DOHH2 (cell line): ENCODE measurements around the gene PITPNM3.

ENCODE experiments used
- H3F3A ChIP-seq: fragments of 200-600 bp; sonication (generic), shearing (Covaris generic); 2 replicates; pipeline ENCODE4 v1.6.0; 2016; ENCODE audit warnings: antibody characterized with exemption, mild to moderate bottlenecking; ENCODE audit not compliant: control insufficient read depth, insufficient read depth
- H3K27ac ChIP-seq: fragments of 200-600 bp; sonication (generic); 2 replicates; pipeline ENCODE4 v1.5.1; 2014; ENCODE audit warnings: low read depth, mild to moderate bottlenecking, low read length, moderate library complexity
- H3K27me3 ChIP-seq: fragments of 200-600 bp; sonication (generic); 2 replicates; pipeline ENCODE4 v1.6.1; 2014; ENCODE audit warnings: mild to moderate bottlenecking, low read length, mixed read lengths; ENCODE audit not compliant: control insufficient read depth
- H3K36me3 ChIP-seq: fragments of 200-600 bp; sonication (generic); 2 replicates; pipeline ENCODE4 v1.6.1; 2014; ENCODE audit warnings: mild to moderate bottlenecking, low read length, moderate library complexity, mixed read lengths; ENCODE audit not compliant: control insufficient read depth
- H3K4me1 ChIP-seq: fragments of 200-600 bp; sonication (generic); 2 replicates; pipeline ENCODE4 v1.6.1; 2014; ENCODE audit warnings: mild to moderate bottlenecking, low read length, mixed read lengths; ENCODE audit not compliant: control insufficient read depth
- H3K4me2 ChIP-seq: fragments of 200-600 bp; sonication (generic); 2 replicates; pipeline ENCODE4 v1.6.0; 2014; ENCODE audit warnings: mild to moderate bottlenecking, low read length, moderate library complexity
- H3K4me3 ChIP-seq: fragments of 200-600 bp; sonication (generic); 2 replicates; pipeline ENCODE4 v1.5.1; 2014; ENCODE audit warnings: mild to moderate bottlenecking, low read length, mixed read lengths
- H3K79me2 ChIP-seq: fragments of 200-600 bp; sonication (generic); 2 replicates; pipeline ENCODE4 v1.6.1; 2014; ENCODE audit warnings: mild to moderate bottlenecking, low read length, mixed read lengths; ENCODE audit not compliant: control insufficient read depth
- H3K9me2 ChIP-seq: fragments of 200-600 bp; sonication (generic); replicated peaks from 2 replicates; pipeline ENCODE4 v1.6.1; 2014; ENCODE audit warnings: mild to moderate bottlenecking, low read length, mixed read lengths; ENCODE audit not compliant: control insufficient read depth
- H3K9me3 ChIP-seq: fragments of 200-600 bp; sonication (generic); 2 replicates; pipeline ENCODE4 v1.6.1; 2014; ENCODE audit warnings: antibody characterized with exemption, low read length, mixed read lengths; ENCODE audit not compliant: control insufficient read depth, insufficient read depth
- H4K20me1 ChIP-seq: fragments of 200-600 bp; sonication (generic); 2 replicates; pipeline ENCODE4 v1.6.0; 2014; ENCODE audit warnings: low read depth, mild to moderate bottlenecking, antibody characterized with exemption, low read length, moderate library complexity; ENCODE audit not compliant: control insufficient read depth, insufficient read depth
- EZH2phosphoT487 ChIP-seq: fragments of 200-600 bp; sonication (generic); IDR thresholded peaks from 2 replicates; pipeline ENCODE4 v1.6.1; 2017; ENCODE audit warnings: borderline replicate concordance, mild to moderate bottlenecking, antibody characterized with exemption, low read length, moderate library complexity, mixed read lengths
- TF ChIP-seq, protein P1 (sequence below): fragments of 200-600 bp; sonication (generic); IDR thresholded peaks from one replicate; pipeline ENCODE4 v1.5.1; 2014; ENCODE audit warnings: antibody characterized with exemption, mild to moderate bottlenecking, low read depth, low read length; ENCODE audit not compliant: poor library complexity, severe bottlenecking

The PITPNM3 gene

DNA sequence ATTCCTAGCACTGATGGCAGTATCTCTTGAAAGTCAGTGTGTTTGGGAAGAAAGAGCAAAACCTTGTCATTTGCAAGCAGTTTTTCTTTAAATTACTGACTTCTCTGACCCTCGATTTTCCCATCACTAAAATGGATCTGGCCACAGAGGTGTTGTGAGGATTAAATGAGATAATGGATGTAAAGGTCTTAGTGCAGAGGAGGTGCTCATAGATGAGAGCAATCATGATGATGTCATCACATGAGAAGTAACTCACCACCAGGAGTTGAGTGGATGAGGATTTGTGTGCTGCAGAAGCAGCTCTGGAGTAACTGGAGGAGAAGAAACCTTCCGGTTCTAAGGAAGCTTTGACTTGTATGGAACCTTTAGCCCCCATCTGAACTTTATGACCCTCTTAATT is 30.6 kb downstream of the PITPNM3 start:
- H3K4me2 ChIP-seq: no peak overlapping the region
- no peaks in the 10 kb centered on the region for H3K79me2 ChIP-seq
- no peaks in the 10 kb centered on the region for H3F3A ChIP-seq
- no peaks in the 10 kb centered on the region for H3K9me2 ChIP-seq
- no peaks in the 10 kb centered on the region for H3K4me1 ChIP-seq
- TF ChIP-seq EZH2phosphoT487: no peak
- TF ChIP-seq, protein P1, sequence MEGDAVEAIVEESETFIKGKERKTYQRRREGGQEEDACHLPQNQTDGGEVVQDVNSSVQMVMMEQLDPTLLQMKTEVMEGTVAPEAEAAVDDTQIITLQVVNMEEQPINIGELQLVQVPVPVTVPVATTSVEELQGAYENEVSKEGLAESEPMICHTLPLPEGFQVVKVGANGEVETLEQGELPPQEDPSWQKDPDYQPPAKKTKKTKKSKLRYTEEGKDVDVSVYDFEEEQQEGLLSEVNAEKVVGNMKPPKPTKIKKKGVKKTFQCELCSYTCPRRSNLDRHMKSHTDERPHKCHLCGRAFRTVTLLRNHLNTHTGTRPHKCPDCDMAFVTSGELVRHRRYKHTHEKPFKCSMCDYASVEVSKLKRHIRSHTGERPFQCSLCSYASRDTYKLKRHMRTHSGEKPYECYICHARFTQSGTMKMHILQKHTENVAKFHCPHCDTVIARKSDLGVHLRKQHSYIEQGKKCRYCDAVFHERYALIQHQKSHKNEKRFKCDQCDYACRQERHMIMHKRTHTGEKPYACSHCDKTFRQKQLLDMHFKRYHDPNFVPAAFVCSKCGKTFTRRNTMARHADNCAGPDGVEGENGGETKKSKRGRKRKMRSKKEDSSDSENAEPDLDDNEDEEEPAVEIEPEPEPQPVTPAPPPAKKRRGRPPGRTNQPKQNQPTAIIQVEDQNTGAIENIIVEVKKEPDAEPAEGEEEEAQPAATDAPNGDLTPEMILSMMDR: no peak
- H3K36me3 ChIP-seq: no peaks in the 10 kb centered on the region
- H3K27ac ChIP-seq: no peak overlapping the region
- no peaks in the 10 kb centered on the region for H3K9me3 ChIP-seq
- H3K27me3 ChIP-seq: no peaks in the 10 kb centered on the region
- H3K4me3 ChIP-seq: no peak overlapping the region
- no peaks in the 10 kb centered on the region for H4K20me1 ChIP-seq

DNA sequence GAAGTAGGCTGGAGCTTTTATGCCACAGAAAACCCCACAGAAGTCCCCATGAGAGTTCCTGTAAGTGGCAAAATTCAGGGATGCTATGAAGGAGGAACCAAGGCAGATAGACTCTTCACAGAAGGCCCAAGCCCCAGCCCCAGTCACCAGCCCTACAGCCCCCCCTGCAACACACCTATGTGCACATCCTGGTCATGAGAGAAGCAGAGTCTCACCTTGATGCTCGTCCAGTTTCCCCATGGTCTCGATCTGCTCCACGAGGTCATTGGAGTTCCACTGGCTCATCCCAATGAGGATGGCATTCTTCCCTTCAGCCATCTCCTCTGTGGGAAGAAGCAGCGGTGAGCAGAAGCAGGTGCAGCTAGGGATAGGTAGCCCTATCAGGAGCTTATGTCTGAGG is 31.2 kb downstream of the PITPNM3 start:
- H3F3A ChIP-seq: no peaks in the 10 kb centered on the region
- no peak overlapping the region for H3K4me2 ChIP-seq
- H3K9me2 ChIP-seq: no peaks in the 10 kb centered on the region
- no peaks in the 10 kb centered on the region for H3K27me3 ChIP-seq
- no peak overlapping the region for H3K4me3 ChIP-seq
- no peaks in the 10 kb centered on the region for H3K36me3 ChIP-seq
- H3K9me3 ChIP-seq: no peaks in the 10 kb centered on the region
- TF ChIP-seq, protein P1: no peak
- TF ChIP-seq EZH2phosphoT487: no peak
- no peaks in the 10 kb centered on the region for H3K4me1 ChIP-seq
- H4K20me1 ChIP-seq: no peaks in the 10 kb centered on the region
- H3K27ac ChIP-seq: no peak overlapping the region
- H3K79me2 ChIP-seq: no peaks in the 10 kb centered on the region

DNA sequence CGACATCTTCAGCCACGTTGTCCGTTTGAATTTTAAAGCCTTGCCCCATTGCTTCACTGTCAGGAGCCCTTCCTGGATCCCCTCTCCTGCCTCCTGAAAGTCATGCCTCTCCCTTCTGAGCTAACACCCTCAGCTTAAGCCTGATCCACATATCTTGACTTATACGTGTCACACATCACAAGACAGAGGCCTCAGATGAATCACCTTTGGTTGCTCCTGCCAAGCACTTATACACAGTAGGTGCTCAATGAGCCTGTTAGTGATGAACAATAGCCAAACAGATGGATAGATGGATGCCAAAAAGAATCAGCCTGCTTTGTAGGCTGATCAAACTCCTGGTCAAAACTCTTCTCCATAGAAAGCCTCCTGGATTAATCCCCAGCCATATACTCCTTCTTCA is 31.8 kb downstream of the PITPNM3 start:
- no peaks in the 10 kb centered on the region for H3K4me1 ChIP-seq
- H3K27ac ChIP-seq: no peak overlapping the region
- H3F3A ChIP-seq: no peaks in the 10 kb centered on the region
- no peaks in the 10 kb centered on the region for H3K9me2 ChIP-seq
- H4K20me1 ChIP-seq: no peaks in the 10 kb centered on the region
- no peaks in the 10 kb centered on the region for H3K36me3 ChIP-seq
- no peaks in the 10 kb centered on the region for H3K27me3 ChIP-seq
- H3K79me2 ChIP-seq: no peaks in the 10 kb centered on the region
- no peak overlapping the region for H3K4me3 ChIP-seq
- no peaks in the 10 kb centered on the region for H3K9me3 ChIP-seq
- TF ChIP-seq, protein P1: no peak
- TF ChIP-seq EZH2phosphoT487: no peak
- H3K4me2 ChIP-seq: no peak overlapping the region
